PC-9 (cell line): Measurements from ENCODE around the gene TNN. TPM values are rescaled to one million over a fixed set of nuclear protein-coding genes. Genes with fewer than 3 reads are reported as not detected.

Experiments used
- BruUV-seq: library from RNA; stranded (reverse); fragments of 400-500 nt; replicated peaks from 2 replicates; lab custom pipeline; 2021; lab: Mats Ljungman, UMichigan
- CTCF ChIA-PET: fragments of 300-600 bp; sonication (Branson Sonifier 250); formaldehyde crosslinking; loops from one replicate; lab custom pipeline; 2022; ENCODE audit warnings: antibody characterized with exemption; lab: Charles Lee
- POLR2A ChIA-PET: fragments of 300-600 bp; sonication (Branson Sonifier 250); formaldehyde crosslinking; loops from one replicate; lab custom pipeline; 2022; ENCODE audit warnings: antibody characterized with exemption; ENCODE audit not compliant: unreplicated experiment; lab: Charles Lee
- DNase-seq, 2 experiments: peaks; one replicate each; pipeline versions ENCODE4 v3.0.0 to v3.0.0-alpha.2; 2015 to 2022; ENCODE audit warnings: mixed read lengths in 1 of 2
- H2AFZ ChIP-seq: fragments of 200-600 bp; sonication (generic); 2 replicates; pipeline ENCODE4 v1.8.1; 2017; ENCODE audit warnings: antibody characterized with exemption
- H3F3A ChIP-seq: fragments of 200-600 bp; sonication (generic); 2 replicates; pipeline ENCODE4 v1.8.1; 2017; ENCODE audit warnings: antibody characterized with exemption, mild to moderate bottlenecking, low read depth; ENCODE audit not compliant: insufficient read depth
- H3K27ac ChIP-seq: fragments of 200-600 bp; sonication (generic); 2 replicates; pipeline ENCODE4 v1.6.1; 2016; ENCODE audit warnings: mixed run types
- H3K27me3 ChIP-seq: fragments of 200-600 bp; sonication (generic); 2 replicates; pipeline ENCODE4 v1.6.1; 2016; ENCODE audit warnings: low read depth, mixed run types; ENCODE audit not compliant: insufficient read depth
- H3K36me3 ChIP-seq: fragments of 200-600 bp; sonication (generic); 2 replicates; pipeline ENCODE4 v1.6.1; 2016; ENCODE audit warnings: low read depth, mixed run types
- H3K4me1 ChIP-seq: fragments of 200-600 bp; sonication (generic); replicated peaks from 2 replicates; pipeline ENCODE4 v1.6.1; 2016; ENCODE audit warnings: mixed run types; ENCODE audit not compliant: insufficient read depth
- H3K4me2 ChIP-seq: fragments of 200-600 bp; sonication (generic); 2 replicates; pipeline ENCODE4 v1.6.1; 2017; ENCODE audit warnings: mixed run types
- H3K4me3 ChIP-seq: fragments of 200-600 bp; sonication (generic); 2 replicates; pipeline ENCODE4 v1.6.1; 2016; ENCODE audit warnings: mixed run types
- H3K79me2 ChIP-seq: fragments of 200-600 bp; sonication (generic); 2 replicates; pipeline ENCODE4 v1.6.1; 2017; ENCODE audit warnings: low read depth, mixed run types
- H3K9me2 ChIP-seq: fragments of 200-600 bp; sonication (generic); 2 replicates; pipeline ENCODE4 v1.8.1; 2017; ENCODE audit warnings: mild to moderate bottlenecking; ENCODE audit not compliant: insufficient read depth
- H3K9me3 ChIP-seq: fragments of 200-600 bp; sonication (generic); 2 replicates; pipeline ENCODE4 v1.8.1; 2016; ENCODE audit warnings: low read depth; ENCODE audit not compliant: insufficient read depth
- H4K20me1 ChIP-seq: fragments of 200-600 bp; sonication (generic); 2 replicates; pipeline ENCODE4 v1.8.1; 2017; ENCODE audit not compliant: insufficient read depth
- CTCF ChIP-seq: fragments of 200-600 bp; sonication (generic); conservative IDR thresholded peaks from 2 replicates; pipeline ENCODE4 v1.6.1; 2017; ENCODE audit warnings: mixed run types, antibody characterized with exemption, mild to moderate bottlenecking, moderate library complexity
- EZH2 ChIP-seq: fragments of 200-600 bp; sonication (generic); IDR thresholded peaks from 2 replicates; pipeline ENCODE4 v1.8.0; 2017; ENCODE audit warnings: antibody characterized with exemption, low read depth
- intact Hi-C: fragments of 100-400 bp; cut with micrococcal nuclease; formaldehyde crosslinking; loops from one replicate; pipeline ENCODE4 v1.10.0; 2022; ENCODE audit not compliant: unreplicated experiment
- total RNA-seq: library from RNA; stranded (reverse); gene quantifications from 2 replicates; pipeline ENCODE4 v1.2.3, GENCODE V29; 2021

The TNN gene
- total RNA-seq, 1 experiment from 2014 or later, result not detected

GRCh38 chr1:175118375-175119367, 51.0 kb downstream of the TNN start:
- Histone ChIP-seq H3K4me2 (no peak overlapping the region), H4K20me1 (no peaks in the 10 kb centered on the region), H2AFZ (no peak overlapping the region), H3K9me3 (no peaks in the 10 kb centered on the region), H3K4me1 (no peaks in the 10 kb centered on the region), H3K36me3 (no peaks in the 10 kb centered on the region), H3K4me3 (no peak overlapping the region), H3K79me2 (no peaks in the 10 kb centered on the region), H3K9me2 (no peaks in the 10 kb centered on the region), H3K27me3 (no peaks in the 10 kb centered on the region), H3F3A (no peaks in the 10 kb centered on the region), H3K27ac (no peak overlapping the region)
- BruUV-seq, result no TSS peak
- intact Hi-C loops, result no loop called here
- no peak for DNase-seq
- POLR2A ChIA-PET, result no interaction called here
- CTCF ChIA-PET, result no interaction called here
- TF ChIP-seq EZH2 (no peak), CTCF (no peak)

- no peaks in the 10 kb centered on the region for H3K9me2 ChIP-seq
- no peaks in the 10 kb centered on the region for H3K27me3 ChIP-seq
- no peak overlapping the region for H3K27ac ChIP-seq
- DNase-seq, result no peak
- no peaks in the 10 kb centered on the region for H3K36me3 ChIP-seq
- H2AFZ ChIP-seq, result no peak overlapping the region
- TF ChIP-seq EZH2, result no peak
- no peak for TF ChIP-seq CTCF
- no peaks in the 10 kb centered on the region for H3K79me2 ChIP-seq
- BruUV-seq, result no TSS peak
- H4K20me1 ChIP-seq, result no peaks in the 10 kb centered on the region
- no peak overlapping the region for H3K4me3 ChIP-seq
- no peaks in the 10 kb centered on the region for H3K4me1 ChIP-seq
- H3F3A ChIP-seq, result no peaks in the 10 kb centered on the region
- ChIA-PET CTCF (no interaction called here), POLR2A (no interaction called here)
- no peaks in the 10 kb centered on the region for H3K9me3 ChIP-seq
- intact Hi-C loops, result loop anchor here (10.0 kb wide), 1 partner anchor 376 kb away; no protein-coding TSS in a partner anchor
- no peak overlapping the region for H3K4me2 ChIP-seq
Measured at GRCh38 chr1:175120511-175120910, 52.9 kb downstream of the TNN start.

- Histone ChIP-seq H3K4me2 (no peak overlapping the region), H3K27ac (no peak overlapping the region), H3K4me3 (no peak overlapping the region), H3F3A (no peaks in the 10 kb centered on the region), H3K79me2 (no peaks in the 10 kb centered on the region), H3K36me3 (no peaks in the 10 kb centered on the region), H3K27me3 (no peaks in the 10 kb centered on the region), H3K9me2 (no peaks in the 10 kb centered on the region), H3K4me1 (no peaks in the 10 kb centered on the region), H3K9me3 (no peaks in the 10 kb centered on the region), H4K20me1 (no peaks in the 10 kb centered on the region), H2AFZ (no peak overlapping the region)
- BruUV-seq, result no TSS peak
- POLR2A ChIA-PET, result interaction anchor here (0.7 to 0.8 kb wide), 2 partner anchors 95 to 126 kb away, joined by 5 to 12 read pairs; no protein-coding TSS in a partner anchor
- TF ChIP-seq CTCF, result no peak
- TF ChIP-seq EZH2, result no peak
- intact Hi-C loops, result loop anchor here (1.0 to 10.0 kb wide), 3 partner anchors 96 to 380 kb away; no protein-coding TSS in a partner anchor
- no peak for DNase-seq
- CTCF ChIA-PET, result interaction anchor here (0.7 to 1.9 kb wide), 10 partner anchors 21 to 959 kb away, joined by 3 to 19 read pairs (median 4); partner anchors contain the start of gene MRPS14
Measured at GRCh38 chr1:175124861-175125260, 57.2 kb downstream of the TNN start.
